Activated naive CD8-positive, alpha-beta T cell treated with anti-CD3 and anti-CD28 coated beads, Interleukin-2, amount 50 U/mL, for 24 hours (primary cell): ENCODE data around the gene KRT1.

Experiments
- ATAC-seq: fragments of 150-1000 bp; cut with Tn5 transposase; one replicate; pipeline ENCODE4 v1.10.0; 2021
- DNase-seq: peaks from one replicate; pipeline ENCODE4 v3.0.0; 2021
- H3K27ac Mint-ChIP-seq: one replicate; pipeline ENCODE4 v1.8.0; 2021; ENCODE audit warnings: mild to moderate bottlenecking, mixed read lengths
- H3K27me3 Mint-ChIP-seq: one replicate; pipeline ENCODE4 v1.8.0; 2021; ENCODE audit warnings: mixed read lengths
- H3K36me3 Mint-ChIP-seq: one replicate; pipeline ENCODE4 v1.8.0; 2021; ENCODE audit warnings: low read depth, mixed read lengths
- H3K4me1 Mint-ChIP-seq: one replicate; pipeline ENCODE4 v1.8.0; 2021; ENCODE audit warnings: mixed read lengths
- H3K4me3 Mint-ChIP-seq: one replicate; pipeline ENCODE4 v1.8.0; 2021; ENCODE audit warnings: mild to moderate bottlenecking, moderate library complexity, mixed read lengths
- H3K9me3 Mint-ChIP-seq: one replicate; pipeline ENCODE4 v1.8.0; 2021; ENCODE audit warnings: mixed read lengths

KRT1 gene

GRCh38 chr12:52633383-52633782, 46.8 kb downstream of the KRT1 start:
- ATAC-seq, result no peak
- no peak overlapping the region for H3K4me3 Mint-ChIP-seq
- H3K4me1 Mint-ChIP-seq, result peaks cover 58% of the 10 kb centered on the region

GRCh38 chr12:52632656-52633055, 47.6 kb downstream of the KRT1 start:
- DNase-seq (no peak), ATAC-seq (no peak)
- Mint-ChIP-seq H3K9me3 (no peaks in the 10 kb centered on the region), H3K27me3 (no peaks in the 10 kb centered on the region), H3K27ac (no peak overlapping the region), H3K4me1 (peaks cover 60% of the 10 kb centered on the region), H3K4me3 (no peak overlapping the region), H3K36me3 (no peaks in the 10 kb centered on the region)

More at GRCh38 chr12:52633383-52633782, 46.8 kb downstream of the KRT1 start:
- Mint-ChIP-seq H3K36me3 (no peaks in the 10 kb centered on the region), H3K9me3 (no peaks in the 10 kb centered on the region), H3K27me3 (no peaks in the 10 kb centered on the region), H3K27ac (peak overlapping the region; percentile 38)
- no peak for DNase-seq

GRCh38 chr12:52631676-52632459, 48.3 kb downstream of the KRT1 start:
- Mint-ChIP-seq H3K4me3 (no peak overlapping the region), H3K9me3 (no peaks in the 10 kb centered on the region), H3K36me3 (no peaks in the 10 kb centered on the region), H3K27me3 (no peaks in the 10 kb centered on the region), H3K4me1 (peaks cover 64% of the 10 kb centered on the region), H3K27ac (no peak overlapping the region)
- DNase-seq (no peak), ATAC-seq (no peak)

- H3K27me3 Mint-ChIP-seq, result no peaks in the 10 kb centered on the region
- H3K4me1 Mint-ChIP-seq, result peaks cover 66% of the 10 kb centered on the region
- no peak for DNase-seq
- H3K36me3 Mint-ChIP-seq, result no peaks in the 10 kb centered on the region
- H3K4me3 Mint-ChIP-seq, result no peak overlapping the region
- no peaks in the 10 kb centered on the region for H3K9me3 Mint-ChIP-seq
- no peak overlapping the region for H3K27ac Mint-ChIP-seq
- ATAC-seq, result no peak
These were observed 48.9 kb downstream of the KRT1 start for GRCh38 chr12:52631264-52631663.

- Mint-ChIP-seq H3K27ac (peak overlapping the region; percentile 47), H3K27me3 (no peaks in the 10 kb centered on the region), H3K36me3 (no peaks in the 10 kb centered on the region), H3K9me3 (no peaks in the 10 kb centered on the region), H3K4me1 (peaks cover 68% of the 10 kb centered on the region), H3K4me3 (peak overlapping the region; percentile 55)
- ATAC-seq (no peak), DNase-seq (no peak)
These were observed 49.5 kb downstream of the KRT1 start for GRCh38 chr12:52630599-52631200.

- peak overlapping the region; percentile 55 for H3K4me3 Mint-ChIP-seq
- H3K4me1 Mint-ChIP-seq, result peaks cover 73% of the 10 kb centered on the region
- no peaks in the 10 kb centered on the region for H3K36me3 Mint-ChIP-seq
- no peaks in the 10 kb centered on the region for H3K27me3 Mint-ChIP-seq
- H3K27ac Mint-ChIP-seq, result no peak overlapping the region
- no peak for DNase-seq
- ATAC-seq, result no peak
- no peaks in the 10 kb centered on the region for H3K9me3 Mint-ChIP-seq
These were observed 50.2 kb downstream of the KRT1 start for GRCh38 chr12:52630008-52630500.

GRCh38 chr12:52629281-52630007, 50.8 kb downstream of the KRT1 start:
- ATAC-seq (no peak), DNase-seq (no peak)
- peaks cover 72% of the 10 kb centered on the region for H3K4me1 Mint-ChIP-seq
- H3K27ac Mint-ChIP-seq, result no peak overlapping the region
- H3K9me3 Mint-ChIP-seq, result no peaks in the 10 kb centered on the region
- peak overlapping the region; percentile 8 for H3K4me3 Mint-ChIP-seq
- no peaks in the 10 kb centered on the region for H3K36me3 Mint-ChIP-seq
- no peaks in the 10 kb centered on the region for H3K27me3 Mint-ChIP-seq

GRCh38 chr12:52628841-52629240, 51.4 kb downstream of the KRT1 start:
- Mint-ChIP-seq H3K4me3 (no peak overlapping the region), H3K27me3 (no peaks in the 10 kb centered on the region), H3K4me1 (peaks cover 66% of the 10 kb centered on the region), H3K36me3 (no peaks in the 10 kb centered on the region), H3K27ac (no peak overlapping the region), H3K9me3 (no peaks in the 10 kb centered on the region)
- no peak for ATAC-seq
- DNase-seq, result no peak

- no peaks in the 10 kb centered on the region for H3K9me3 Mint-ChIP-seq
- peaks cover 60% of the 10 kb centered on the region for H3K4me1 Mint-ChIP-seq
- H3K4me3 Mint-ChIP-seq, result no peak overlapping the region
- no peak for DNase-seq
- no peaks in the 10 kb centered on the region for H3K36me3 Mint-ChIP-seq
- H3K27me3 Mint-ChIP-seq, result no peaks in the 10 kb centered on the region
- ATAC-seq, result no peak
- H3K27ac Mint-ChIP-seq, result peak overlapping the region; percentile 20
These were observed 52.1 kb downstream of the KRT1 start for GRCh38 chr12:52628111-52628507.

GRCh38 chr12:52627395-52628110, 52.7 kb downstream of the KRT1 start:
- no peak overlapping the region for H3K27ac Mint-ChIP-seq
- H3K36me3 Mint-ChIP-seq, result no peaks in the 10 kb centered on the region
- no peak for DNase-seq
- ATAC-seq, result no peak
- H3K27me3 Mint-ChIP-seq, result no peaks in the 10 kb centered on the region
- H3K4me3 Mint-ChIP-seq, result no peak overlapping the region
- H3K9me3 Mint-ChIP-seq, result no peaks in the 10 kb centered on the region
- H3K4me1 Mint-ChIP-seq, result peaks cover 56% of the 10 kb centered on the region
